HG03103 (cell line): ENCODE results near the gene INHA.

Experiments
- ATAC-seq: cut with Tn5 transposase; IDR thresholded peaks from one replicate; pipeline ENCODE4 v1.9.1; 2021; ENCODE audit warnings: low read depth; ENCODE audit not compliant: unreplicated experiment

The INHA gene

DNA sequence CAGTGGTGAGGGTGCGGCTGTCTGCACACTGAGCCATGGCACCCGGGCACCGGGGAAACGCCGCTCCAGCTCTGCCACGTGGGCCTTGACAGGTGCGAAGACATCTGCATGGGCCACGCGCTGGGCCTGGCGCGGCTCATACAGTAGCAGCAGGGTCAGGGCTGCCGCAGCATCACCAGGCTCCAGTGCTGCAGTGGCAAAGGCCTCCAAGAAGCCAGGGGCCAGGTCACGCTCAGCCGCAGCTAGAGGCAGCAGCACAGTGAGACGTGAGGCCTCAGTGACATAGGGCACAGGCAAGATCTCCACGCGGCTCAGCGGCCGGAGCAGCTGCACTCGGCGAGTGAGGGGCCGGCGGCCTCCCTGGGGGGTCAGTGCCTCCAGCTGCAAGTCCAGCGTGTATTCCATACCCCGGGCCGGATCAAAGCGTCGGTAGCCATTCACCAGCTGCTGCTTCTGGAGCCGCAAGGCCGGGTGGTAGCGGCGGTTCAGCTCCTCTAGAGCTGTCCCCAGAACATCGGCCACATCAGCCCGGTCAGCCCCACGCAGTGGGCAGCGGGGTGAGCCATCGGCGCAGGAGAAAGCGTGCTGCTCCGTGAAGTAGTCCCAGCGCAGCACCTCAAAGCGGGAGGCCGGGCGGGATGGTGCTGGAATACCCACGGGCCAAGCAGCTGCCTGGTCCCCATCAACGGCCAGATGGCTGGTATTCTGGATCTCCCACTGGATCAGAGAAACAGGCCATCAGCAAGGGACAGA is 32.0 kb upstream of the INHA start:
- no peak for ATAC-seq

DNA sequence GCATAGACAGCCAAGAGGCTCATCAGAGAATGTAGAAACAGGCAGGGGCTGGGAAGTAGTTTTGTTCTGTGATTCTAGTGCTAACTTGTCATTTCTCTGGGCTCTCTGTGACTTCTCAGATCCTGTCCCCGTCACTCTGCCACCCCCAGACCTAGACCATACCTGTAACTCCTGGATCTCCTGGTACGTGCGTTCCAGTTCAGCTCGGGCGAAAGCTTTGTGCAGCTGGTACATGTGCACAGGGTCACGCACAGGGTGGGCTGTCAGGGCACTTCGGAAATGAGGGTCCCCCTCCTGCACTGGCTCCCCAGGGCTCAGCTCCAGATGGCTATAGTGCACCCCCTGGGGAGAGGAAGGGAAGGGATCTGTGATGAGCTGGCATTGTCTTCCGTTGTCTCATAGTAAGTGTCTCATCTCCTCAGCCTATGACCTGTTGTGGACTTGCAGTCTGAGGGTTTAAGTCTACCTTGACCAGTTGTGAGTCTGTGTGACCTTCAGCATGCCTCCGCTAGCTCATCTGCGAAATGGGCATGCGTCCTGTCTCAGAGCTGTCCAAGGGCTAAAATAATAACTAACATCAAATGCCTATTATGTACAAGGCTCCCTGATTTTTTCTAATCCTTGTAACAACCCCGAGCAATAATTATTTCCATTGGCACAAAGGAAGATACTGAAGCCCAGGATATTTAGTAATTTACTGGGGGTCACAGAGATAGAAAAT is 31.2 kb upstream of the INHA start:
- no peak for ATAC-seq

DNA sequence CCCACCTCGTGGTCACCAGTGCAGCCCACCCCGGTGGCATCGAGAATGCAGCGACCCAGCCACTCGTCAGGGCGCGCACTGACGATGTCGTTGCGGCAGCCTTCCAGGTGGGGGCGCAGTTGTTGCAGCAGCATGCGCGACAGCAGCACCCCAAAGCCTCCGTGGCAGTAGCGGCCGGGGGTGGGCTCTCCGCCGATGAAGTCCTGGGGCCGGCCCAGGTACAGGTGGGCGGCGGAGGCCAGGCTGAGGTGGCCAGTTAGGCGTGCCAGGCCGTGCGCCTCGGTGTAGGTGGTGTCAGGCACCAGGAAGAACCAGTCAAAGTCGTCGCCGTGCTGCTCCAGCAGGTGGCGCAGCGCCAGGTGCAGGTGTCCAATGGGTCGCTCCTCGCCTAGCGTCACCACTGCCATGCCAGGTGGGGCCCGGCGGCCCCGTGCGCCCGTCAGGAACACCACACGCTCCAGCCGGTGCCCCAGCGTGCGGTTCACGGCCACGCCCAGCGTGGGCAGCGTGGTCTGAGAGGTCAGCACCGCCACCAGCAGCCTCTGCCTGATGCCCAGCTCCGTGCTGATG is 30.4 kb upstream of the INHA start:
- peak; percentile 42 for ATAC-seq

DNA sequence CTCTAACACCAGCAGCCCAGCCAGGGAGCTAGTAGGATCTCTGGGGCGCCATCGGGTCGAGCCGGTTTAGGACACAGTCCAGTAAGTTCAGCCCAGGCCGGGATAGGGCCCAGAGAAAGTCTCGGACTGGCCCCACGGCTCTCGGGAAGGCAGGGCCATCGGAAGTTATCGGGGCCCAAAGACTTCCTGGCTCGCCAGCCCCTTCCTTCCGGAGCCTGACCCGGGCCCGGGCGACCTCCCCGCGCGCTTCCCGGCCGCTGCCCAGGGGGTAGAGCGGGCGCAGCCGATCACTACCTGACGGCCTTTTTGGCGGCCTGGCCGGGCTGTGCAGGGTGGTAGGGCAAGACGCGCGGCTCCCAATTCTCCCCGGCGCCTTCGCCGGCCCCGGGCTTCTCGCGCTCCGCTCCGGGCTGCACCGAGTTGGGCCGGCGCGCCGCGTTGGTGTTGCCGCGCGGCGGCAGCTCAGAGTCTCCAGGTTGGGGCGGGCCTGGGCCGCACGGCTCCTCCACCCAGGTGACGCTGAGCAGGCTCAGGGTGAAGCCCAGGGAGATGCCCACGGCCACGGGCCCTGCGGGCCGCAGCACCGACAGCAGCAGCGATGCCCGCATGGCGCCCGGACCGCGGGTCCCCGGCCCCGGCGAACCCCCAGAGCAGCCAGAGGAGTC is 29.0 kb upstream of the INHA start:
- peak; percentile 31 for ATAC-seq

DNA sequence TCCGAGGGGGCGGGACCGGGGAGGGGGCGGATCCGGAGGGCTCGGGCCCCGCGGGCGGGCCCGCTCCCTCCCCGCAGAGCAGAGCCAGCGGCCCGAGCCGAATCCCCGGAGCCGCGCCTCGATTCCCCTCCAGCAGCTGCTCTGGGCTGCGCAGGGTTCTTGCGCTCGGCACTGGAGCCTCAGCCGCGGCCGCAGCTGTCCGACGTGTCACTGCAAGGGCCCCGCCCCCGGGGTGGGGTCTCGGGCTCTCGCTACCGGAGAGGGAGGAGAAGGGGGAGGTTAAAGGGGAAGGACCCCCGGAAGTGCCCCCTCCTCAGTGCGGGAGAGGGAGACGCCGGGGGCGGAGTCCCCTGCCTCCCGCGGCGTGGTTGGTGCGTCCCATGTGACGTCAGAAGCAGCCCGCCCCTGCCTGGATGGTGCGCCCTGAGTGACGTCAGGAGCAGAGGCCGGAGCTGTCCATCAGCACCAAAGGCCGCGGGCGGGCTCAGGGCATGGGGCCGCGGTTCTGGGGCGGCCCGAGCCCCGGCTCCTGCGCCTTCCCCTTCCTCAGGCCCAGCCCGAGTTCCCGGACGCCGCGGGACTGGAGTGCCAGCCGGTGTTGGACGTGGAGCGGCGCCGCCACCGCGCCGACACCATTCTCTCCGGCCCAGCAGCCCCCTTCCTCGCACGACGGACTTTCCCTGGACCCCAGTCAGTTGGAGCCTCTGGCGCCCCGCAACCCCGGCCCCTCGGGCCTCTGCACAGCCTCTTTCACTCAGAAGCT is 28.3 kb upstream of the INHA start, which contains the start of the genes CHPF and TMEM198:
Gene CHPF, minus strand, starts transcription at position 214 of the 763 bp plus-strand sequence. CDS start 271 bp downstream, outside the sequence.
Gene TMEM198, plus strand, starts transcription at position 433 of the 763 bp plus-strand sequence. CDS start 700 bp downstream, outside the sequence.
- peak; percentile 69 for ATAC-seq

DNA sequence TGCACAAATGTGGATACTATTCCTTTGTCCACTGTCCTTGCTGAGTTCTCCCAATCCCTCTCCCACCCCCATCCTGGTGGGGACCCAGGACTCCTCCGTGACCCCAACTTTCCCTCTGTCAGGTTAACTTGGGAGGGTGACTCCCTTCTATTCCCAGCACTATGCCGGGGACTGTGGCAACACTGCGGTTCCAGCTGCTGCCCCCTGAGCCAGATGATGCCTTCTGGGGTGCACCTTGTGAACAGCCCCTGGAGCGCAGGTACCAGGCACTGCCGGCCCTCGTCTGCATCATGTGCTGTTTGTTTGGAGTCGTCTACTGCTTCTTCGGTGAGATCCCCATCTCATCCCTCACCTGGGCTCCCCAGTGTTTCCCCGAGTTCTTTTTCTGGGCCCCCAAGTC is 27.5 kb upstream of the INHA start:
- no peak for ATAC-seq

DNA sequence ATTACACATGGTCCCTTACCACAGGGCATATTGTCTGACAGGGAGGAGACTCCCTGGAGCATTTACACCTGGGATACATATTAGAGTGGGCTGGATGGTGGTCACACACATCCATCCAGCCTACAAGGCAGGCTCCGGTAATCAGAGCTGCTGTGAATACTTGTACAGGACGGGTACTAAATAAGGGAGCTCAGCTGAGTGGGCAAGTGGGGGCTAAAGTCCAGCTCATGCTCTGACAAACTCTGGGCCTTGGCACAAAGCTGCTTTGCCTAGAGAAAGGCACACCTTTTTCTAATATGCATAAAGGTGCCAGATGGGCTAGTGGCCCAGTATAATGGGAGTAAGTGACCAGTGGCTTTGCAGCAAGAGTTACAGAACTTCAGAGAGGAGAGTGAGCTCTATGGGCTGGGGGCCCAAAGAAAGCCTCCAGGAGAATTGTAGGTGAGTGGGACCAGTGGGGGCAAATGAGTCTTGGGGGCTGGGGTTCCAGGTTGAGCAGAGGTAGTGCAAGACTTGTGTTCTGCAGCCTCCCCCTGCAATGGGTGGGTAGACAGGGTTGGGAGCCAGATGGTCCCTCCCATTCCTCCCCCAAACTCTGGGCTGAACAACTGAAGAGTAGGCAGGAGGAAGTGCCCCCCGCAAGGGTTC is 26.7 kb upstream of the INHA start:
- no peak for ATAC-seq

DNA sequence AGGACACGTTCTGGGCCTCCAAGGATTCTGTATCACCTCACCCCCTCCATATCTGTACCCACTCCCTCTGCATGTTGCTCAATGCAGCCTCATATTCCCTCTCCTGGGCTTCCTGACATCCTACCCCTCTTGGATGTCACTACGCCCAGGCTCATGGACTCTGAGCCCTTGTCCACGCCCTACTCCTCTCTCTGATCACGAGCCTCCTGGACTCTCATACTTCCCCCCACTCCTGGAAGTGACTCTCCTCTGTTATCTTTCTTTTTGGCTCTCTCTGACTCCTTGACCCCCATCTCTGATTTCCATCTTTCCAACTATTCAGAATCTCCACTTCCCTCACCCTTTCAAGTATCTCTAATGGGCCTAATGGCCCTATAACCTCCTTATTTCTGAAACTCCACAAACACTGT is 26.2 kb upstream of the INHA start:
- no peak for ATAC-seq

DNA sequence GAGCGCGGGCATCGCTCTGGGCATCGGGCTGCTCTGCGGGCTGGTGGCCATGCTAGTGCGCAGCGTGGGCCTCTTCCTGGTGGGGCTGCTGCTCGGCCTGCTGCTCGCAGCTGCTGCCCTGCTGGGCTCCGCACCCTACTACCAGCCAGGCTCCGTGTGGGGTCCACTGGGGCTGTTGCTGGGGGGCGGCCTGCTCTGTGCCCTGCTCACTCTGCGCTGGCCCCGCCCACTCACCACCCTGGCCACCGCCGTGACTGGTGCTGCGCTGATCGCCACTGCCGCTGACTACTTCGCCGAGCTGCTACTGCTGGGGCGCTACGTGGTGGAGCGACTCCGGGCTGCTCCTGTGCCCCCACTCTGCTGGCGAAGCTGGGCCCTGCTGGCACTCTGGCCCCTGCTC is 24.5 kb upstream of the INHA start:
- ATAC-seq, result no peak

DNA sequence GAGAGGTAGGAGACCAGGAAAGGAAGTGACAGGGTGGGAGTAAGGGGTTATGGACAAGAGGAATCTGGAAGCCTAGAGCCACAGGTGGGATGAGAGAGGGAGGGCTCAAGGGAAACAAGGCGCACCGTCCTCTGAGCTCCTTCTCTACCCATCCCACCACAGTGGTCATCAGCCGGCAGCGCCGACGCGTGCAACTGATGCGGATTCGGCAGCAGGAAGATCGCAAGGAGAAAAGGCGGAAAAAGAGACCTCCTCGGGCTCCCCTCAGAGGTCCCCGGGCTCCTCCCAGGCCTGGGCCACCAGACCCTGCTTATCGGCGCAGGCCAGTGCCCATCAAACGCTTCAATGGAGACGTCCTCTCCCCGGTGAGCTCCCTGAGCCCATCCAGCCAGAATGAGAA is 23.1 kb upstream of the INHA start:
- no peak for ATAC-seq

DNA sequence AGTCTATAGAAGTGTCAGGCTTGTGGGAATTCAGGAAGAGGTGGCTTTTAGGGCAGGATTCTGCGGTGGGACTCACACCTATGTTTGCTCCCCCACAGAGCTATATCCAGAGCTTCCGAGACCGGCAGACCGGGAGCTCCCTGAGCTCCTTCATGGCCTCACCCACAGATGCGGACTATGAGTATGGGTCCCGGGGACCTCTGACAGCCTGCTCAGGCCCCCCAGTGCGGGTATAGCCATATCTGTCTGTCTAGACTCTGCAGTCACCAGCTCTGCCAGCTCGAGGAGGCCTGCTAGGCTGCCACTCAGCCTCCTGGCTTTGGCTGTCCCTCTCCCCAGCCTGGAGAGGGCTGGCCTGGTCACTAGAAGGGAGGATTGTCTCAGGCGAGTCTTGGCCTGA is 22.5 kb upstream of the INHA start:
- ATAC-seq, result no peak

DNA sequence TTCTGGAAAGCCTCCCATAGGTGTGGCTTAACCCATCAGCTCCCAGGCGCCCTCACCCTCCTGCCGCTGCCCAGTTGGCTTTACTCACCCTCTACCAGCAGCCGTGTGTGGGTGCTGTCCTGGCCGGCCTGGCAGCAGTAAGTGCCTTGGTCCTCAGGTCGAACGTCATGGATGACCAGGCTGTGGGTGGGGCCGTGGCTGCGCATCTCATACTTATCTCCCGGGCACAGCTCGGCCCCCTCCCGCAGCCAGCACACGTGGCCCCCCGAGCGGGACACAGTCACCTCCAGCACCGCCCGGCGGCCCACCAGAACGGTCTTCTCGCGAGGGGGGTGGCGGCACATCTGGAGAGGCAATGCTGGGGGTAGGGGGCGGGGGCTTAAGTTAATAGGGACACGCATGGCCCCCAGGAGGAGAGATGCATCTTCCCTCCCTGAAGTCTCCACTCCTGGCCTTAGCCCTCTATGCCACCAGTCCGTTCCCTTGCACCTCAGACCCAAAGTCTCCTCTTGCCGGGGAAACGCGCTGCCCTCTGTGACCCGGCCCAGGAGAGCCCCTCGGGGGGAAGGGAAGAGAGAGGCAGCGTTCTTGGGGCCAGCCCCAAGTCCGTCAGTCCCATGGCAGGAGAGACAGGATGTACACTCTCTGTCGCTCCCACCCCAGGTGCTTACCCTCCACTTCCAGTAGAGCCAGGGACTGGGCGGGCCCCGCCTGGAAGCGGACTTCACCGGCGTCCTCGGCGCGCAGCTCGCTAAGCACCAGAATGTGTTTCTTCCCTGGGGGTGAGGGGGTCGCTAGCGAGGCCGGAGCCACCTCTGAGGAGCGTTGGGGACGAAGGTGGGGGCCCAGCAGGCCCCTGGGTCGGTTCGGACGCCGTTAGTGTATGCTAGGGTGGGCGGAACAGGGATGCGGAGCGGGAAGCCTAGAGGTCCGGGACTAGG is 20.4 kb upstream of the INHA start:
- ATAC-seq, result peak; percentile 8

DNA sequence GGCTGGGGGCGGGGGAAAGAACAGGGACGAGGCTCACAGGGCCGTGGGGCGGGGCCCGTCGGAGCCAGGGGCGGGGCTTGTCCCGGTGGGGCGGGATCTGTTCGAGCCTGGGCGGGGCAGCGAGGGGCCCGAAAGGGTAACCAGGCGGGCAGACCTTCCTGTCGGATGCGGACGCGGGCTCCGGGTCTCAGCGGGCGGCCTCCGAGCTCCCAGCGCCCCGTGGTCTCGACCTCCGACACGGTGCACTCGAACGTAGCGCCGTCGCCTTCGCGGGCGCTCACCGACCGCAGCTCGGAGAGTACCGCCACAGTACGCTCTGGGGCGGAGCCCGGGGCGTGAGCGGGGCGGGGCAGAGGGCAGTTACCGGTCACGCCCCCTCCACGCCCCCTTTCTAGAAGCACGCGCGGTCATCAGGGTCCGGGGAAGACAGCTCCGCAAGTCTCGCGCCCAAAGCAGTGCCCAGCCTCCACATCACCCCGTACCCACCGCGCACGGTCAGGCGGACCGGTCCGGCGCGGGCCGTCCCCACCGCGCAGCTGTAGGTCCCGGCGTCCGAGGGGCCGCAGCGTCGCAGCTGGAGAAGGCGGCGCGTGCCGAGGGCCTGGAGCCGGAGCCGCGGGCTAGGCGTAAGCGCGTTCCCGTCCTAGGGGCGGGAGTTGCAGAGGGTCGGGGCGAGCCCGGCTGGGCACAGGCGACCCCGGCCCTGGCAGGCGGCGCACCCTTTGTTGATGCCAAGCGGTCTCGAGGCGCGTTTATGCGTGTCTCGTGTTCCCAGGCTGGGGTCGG is 19.5 kb upstream of the INHA start:
- ATAC-seq, result peak; percentile 89

DNA sequence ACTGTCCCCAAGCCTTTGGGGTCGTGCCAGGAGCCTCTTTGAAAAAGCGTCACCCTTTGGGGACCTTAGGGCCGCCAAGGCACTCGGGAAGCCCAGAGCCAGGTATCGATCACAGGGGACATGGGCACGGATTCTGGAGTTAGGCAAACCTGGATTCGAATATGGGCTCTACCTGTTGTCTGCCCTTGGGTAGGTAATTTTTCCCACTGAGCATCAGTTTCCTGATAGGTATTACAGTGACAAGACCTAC is 19.0 kb upstream of the INHA start:
- ATAC-seq, result no peak

DNA sequence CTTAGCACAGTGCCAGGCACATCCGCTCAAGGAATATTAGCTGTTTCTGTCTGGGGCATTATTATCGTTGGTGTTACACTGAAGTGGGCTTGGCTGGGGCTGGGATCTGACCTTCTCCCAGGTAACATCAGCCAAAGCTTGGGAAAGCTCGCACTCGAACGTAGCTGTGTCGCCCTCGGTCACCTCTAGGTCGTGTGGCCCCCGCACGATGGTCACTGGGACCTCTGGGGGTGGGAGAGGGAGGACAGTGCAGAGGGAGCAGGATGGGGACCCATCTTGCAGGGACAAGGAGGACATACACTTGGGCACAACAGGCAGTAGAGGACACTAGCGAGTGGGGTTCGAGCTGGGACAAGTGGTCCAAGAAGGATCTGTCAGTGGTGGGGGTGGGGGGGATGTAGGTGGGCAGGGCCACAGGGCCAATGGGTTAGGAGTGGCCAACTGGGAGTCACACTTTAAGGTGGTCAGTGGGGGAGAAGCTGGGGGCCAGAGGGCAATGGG is 18.6 kb upstream of the INHA start:
- no peak for ATAC-seq

DNA sequence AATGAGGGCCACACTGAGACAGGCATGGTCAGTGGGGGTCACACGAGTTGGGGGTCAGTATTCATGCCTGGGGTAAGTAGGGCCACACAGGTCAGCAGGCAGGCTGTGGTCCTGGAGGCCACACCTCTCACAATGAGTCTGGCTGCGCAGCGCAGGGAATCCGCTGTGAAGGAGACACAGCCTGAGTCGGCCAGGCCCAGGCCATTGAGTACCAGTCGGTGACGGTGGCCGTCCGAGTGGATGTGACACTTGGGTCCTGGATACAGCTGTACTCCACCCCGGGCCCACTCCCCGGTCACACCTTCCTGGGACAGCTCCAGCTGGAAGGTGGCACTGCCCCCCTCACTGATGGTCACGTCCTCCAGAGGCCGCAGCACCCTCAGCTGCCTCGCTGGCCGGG is 17.8 kb upstream of the INHA start:
- no peak for ATAC-seq

DNA sequence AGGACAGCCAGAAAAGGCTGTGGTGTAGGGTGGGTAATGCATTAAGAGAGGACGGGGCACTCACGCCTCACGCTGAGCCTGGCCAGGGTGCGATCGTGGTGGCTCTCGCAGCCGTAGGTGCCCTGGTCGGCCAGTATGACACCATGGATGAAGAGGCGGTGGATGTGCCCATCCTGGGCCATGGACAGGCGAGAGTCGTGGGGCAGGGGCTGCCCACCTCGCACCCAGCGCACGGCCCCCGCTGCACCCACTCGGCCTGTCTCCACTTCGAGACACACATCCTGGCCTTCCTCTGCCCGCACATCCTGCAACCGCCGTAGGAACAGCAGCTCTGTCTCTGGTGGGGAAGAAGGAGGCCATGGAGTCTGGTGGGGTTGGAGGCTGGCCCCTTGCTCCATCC is 16.2 kb upstream of the INHA start:
- ATAC-seq, result no peak

DNA sequence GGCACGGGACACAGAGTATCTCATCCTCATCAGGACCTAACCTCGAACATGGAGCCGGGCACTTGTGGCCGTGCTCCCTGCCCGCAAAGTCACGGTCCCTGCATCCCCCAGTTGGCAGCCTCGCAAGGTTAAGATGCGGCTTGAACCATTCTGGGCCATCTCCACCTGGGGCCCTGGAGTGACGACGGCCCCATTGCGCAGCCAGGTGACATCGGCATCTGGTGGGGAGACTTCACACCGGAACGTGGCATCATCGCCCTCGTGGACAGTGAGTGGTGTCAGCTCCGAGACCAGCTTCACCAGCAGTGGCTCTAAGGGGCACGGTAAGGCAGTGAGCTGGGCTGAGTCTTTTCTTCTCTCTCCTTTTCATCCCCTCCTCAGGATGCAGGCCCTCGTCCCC is 15.7 kb upstream of the INHA start:
- ATAC-seq, result no peak
